ENCODE results near the gene LRRC4C.
"Not testable (repeated sequence)": the region's sequence is repeated elsewhere in the genome, so short reads cannot be mapped to it uniquely, and the experiment has no call there.

LRRC4C gene

GRCh38 chr11:40867991-40868632 is 591.3 kb downstream of the LRRC4C start:
- no peak for DNase-seq (ENCODE audit: low read depth)

- DNase-seq (ENCODE audit: low read depth): not testable (repeated sequence)
These were observed 601.7 kb downstream of the LRRC4C start for GRCh38 chr11:40857754-40858153.

GRCh38 chr11:40842750-40843339 is 616.6 kb downstream of the LRRC4C start:
- DNase-seq (ENCODE audit: low read depth): no peak

- DNase-seq (ENCODE audit: low read depth): no peak
These were observed 618.2 kb downstream of the LRRC4C start for GRCh38 chr11:40841231-40841630.

- no peak for DNase-seq (ENCODE audit: low read depth)
These were observed 621.2 kb downstream of the LRRC4C start for GRCh38 chr11:40838181-40838683.

GRCh38 chr11:40827116-40827515 is 632.3 kb downstream of the LRRC4C start:
- no peak for DNase-seq (ENCODE audit: low read depth)

- DNase-seq (ENCODE audit: low read depth): no peak
These were observed 632.9 kb downstream of the LRRC4C start for GRCh38 chr11:40826601-40827000.

GRCh38 chr11:40825201-40825834 is 634.1 kb downstream of the LRRC4C start:
- DNase-seq (ENCODE audit: low read depth): no peak

GRCh38 chr11:40819230-40819629 is 640.2 kb downstream of the LRRC4C start:
- DNase-seq (ENCODE audit: low read depth): no peak

- no peak for DNase-seq (ENCODE audit: low read depth)
These were observed 642.5 kb downstream of the LRRC4C start for GRCh38 chr11:40816976-40817375.

- DNase-seq (ENCODE audit: low read depth): no peak
These were observed 661.5 kb downstream of the LRRC4C start for GRCh38 chr11:40797981-40798380.

- no peak for DNase-seq (ENCODE audit: low read depth)
These were observed 672.2 kb downstream of the LRRC4C start for GRCh38 chr11:40787224-40787623.

GRCh38 chr11:40763046-40763445 is 696.4 kb downstream of the LRRC4C start:
- no peak for DNase-seq (ENCODE audit: low read depth)

- DNase-seq (ENCODE audit: low read depth): no peak
These were observed 700.1 kb downstream of the LRRC4C start for GRCh38 chr11:40759341-40759740.

- DNase-seq (ENCODE audit: low read depth): no peak
These were observed 705.2 kb downstream of the LRRC4C start for GRCh38 chr11:40754297-40754696.

- no peak for DNase-seq (ENCODE audit: low read depth)
These were observed 713.2 kb downstream of the LRRC4C start for GRCh38 chr11:40746282-40746681.

GRCh38 chr11:40732132-40732531 is 727.3 kb downstream of the LRRC4C start:
- DNase-seq (ENCODE audit: low read depth): no peak

GRCh38 chr11:40722179-40722795 is 737.2 kb downstream of the LRRC4C start:
- no peak for DNase-seq (ENCODE audit: low read depth)

GRCh38 chr11:40716344-40717130 is 742.9 kb downstream of the LRRC4C start:
- no peak for DNase-seq (ENCODE audit: low read depth)

GRCh38 chr11:40713083-40713482 is 746.4 kb downstream of the LRRC4C start:
- no peak for DNase-seq (ENCODE audit: low read depth)

- DNase-seq (ENCODE audit: low read depth): no peak
These were observed 758.4 kb downstream of the LRRC4C start for GRCh38 chr11:40701027-40701426.

- no peak for DNase-seq (ENCODE audit: low read depth)
These were observed 769.6 kb downstream of the LRRC4C start for GRCh38 chr11:40689823-40690222.
